GM18870 (cell line): ENCODE data around the gene ELF4.

Experiments used
- ATAC-seq: cut with Tn5 transposase; IDR thresholded peaks from one replicate; pipeline ENCODE4 v1.9.1; 2021; ENCODE audit warnings: moderate library complexity; ENCODE audit not compliant: unreplicated experiment

Gene ELF4

GRCh38 chrX:130053236-130053635 lies 57.1 kb downstream of the ELF4 start:
- no peak for ATAC-seq

DNA sequence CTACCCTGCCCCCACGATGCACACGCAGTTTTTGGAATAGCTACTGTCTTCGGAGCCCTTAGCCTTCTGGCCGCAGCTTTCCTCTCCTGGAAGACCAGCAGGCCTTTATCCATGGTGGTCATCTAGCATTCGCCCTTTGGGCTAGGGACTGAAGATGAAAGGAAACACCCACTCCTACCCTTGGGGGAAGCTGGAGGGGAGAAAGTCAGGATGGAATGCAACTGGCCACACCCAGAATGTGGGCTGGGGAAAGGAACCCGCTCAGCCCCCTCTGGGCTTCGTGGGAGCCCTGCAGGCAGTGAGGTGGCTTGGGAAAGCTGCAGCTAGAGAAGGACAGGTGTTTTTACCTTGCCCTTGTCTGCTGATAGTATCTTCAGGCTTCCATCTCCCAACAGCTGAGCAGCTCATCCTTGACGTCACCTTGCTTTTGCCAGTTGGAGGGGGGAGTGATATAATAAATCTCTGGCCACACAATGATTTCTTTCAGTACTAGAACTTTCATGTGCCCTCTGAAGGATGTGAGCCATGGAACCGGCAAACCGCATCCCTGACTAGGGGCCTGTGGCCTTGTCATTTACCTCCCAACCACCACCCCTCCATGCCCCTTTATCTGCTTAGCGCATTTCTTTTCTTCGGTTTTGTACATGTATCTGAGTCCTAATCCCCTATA lies 59.0 kb downstream of the ELF4 start:
- no peak for ATAC-seq

- no peak for ATAC-seq
These were observed 60.5 kb downstream of the ELF4 start for GRCh38 chrX:130049821-130050220.

DNA sequence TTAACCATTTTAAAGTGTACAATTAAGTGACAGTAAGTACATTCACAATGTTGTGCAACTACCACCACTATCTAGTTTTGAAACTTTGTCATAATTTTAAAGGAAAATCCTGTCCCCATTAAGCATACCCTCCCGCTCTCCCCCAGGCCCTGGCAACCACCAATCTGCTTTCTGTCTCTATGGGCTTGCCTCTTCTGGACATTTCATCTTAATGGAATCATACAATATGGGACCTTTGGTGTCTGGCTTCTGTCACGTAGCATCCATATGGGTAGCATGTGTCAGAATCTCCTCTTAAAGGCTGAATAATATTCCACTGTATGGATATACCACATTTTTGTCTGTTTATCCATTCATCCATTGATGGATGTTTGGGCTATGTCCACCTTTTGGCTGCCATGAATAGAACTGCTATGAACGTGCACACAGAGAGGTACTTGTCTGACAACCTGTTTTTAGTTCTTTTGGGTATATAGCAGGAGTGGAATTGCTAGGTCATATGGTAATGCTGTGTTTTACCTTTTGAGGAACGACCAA lies 61.5 kb downstream of the ELF4 start:
- ATAC-seq = no peak

GRCh38 chrX:130047416-130047815 lies 62.9 kb downstream of the ELF4 start:
- ATAC-seq = no peak

- no peak for ATAC-seq
These were observed 70.5 kb downstream of the ELF4 start for GRCh38 chrX:130039847-130040246.

- no peak for ATAC-seq
These were observed 76.1 kb downstream of the ELF4 start for GRCh38 chrX:130034178-130034577.

GRCh38 chrX:130032552-130032951 lies 77.7 kb downstream of the ELF4 start:
- no peak for ATAC-seq

DNA sequence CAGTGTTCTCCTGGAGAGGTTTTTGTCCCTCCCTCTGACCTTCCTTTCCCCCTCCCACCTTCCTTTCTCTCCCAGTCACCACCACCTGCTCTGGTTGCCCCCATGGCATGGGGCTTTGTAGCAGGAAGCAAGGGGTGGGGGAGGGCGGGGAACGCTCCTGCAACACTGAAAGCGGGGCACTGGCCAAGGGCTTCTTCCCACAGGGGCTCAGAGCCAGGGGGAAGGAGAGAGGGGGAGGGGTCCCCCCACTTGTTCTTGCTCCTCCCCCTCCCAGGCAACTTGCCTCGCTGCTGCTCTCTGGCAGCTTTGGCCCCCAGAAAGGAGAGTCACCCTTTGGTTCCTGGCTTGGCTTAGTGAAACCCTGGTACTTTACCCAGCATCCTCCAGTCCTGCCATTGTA lies 79.5 kb downstream of the ELF4 start:
- ATAC-seq = no peak

GRCh38 chrX:130028196-130028595 lies 82.1 kb downstream of the ELF4 start:
- no peak for ATAC-seq

DNA sequence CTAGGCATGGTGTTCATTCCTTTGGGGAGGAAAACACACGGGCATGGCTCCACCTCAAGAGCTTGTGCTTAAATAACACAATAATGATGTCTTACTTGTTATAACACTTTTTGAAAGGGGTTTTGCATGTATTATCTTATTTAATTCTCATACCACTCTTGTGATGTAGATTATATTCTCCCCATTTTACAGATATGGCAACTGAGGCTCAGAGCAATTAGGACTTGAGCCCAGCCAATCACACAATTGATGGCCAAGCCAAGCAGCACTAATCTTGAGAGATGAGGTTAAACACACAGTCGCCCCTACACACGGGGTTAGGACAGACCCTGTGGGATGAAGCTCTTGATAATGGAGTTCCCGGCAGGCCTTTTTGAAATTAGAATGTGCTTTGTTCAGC lies 82.7 kb downstream of the ELF4 start:
- ATAC-seq = no peak

- no peak for ATAC-seq
These were observed 85.0 kb downstream of the ELF4 start for GRCh38 chrX:130025256-130025655.

DNA sequence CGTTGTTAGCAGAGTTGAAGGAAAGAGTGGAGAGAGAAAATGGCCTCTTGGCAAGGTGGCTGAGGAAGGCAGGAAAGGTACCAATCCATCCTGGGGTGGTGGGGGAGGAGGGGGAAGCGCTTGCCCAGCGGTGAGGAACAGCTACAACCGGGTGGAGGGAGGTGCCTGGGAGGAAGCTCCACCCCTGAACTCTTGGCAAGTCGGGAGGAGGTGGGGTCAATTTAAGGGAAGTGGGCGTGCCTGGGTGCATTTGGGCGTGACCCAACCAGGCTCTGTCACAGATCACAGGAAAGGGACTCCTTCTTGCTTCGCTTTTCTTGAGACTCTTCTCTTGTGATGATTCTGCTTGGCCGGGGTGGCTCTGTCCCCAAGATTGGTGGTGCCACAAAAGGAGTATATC lies 86.2 kb downstream of the ELF4 start:
- ATAC-seq = peak; percentile 92

DNA sequence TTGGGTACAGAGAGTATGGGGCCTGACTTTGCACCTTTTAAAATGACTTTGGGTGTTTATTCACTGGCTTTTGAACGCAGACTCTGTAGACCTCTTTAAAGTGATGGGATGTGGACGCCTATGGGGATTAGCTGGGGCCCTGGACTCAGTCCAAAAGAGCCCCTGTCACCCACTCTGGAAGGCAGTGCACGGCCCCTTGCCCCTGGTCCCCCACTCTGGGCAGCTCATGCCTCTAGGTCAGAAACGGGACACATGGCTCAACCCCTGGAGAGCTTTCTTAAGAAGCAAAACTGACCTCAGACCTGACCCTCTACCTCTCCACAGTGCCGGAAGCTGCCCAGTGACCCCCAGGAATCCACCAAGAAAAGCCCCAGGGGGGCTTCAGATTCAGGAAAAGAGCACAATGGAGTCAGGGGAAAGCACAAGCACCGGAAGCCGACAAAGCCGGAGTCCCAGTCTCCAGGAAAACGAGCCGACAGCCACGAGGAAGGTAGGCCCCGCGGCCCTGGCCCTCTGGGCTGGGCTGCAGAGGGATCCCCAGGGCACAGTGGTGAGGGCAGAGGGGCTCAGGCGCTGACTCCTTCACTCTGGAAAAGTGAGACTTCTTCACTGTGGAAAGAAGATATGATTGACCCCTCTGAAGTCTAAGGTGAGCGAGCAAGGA lies 89.5 kb downstream of the ELF4 start:
- ATAC-seq = no peak

- no peak for ATAC-seq
These were observed 92.2 kb downstream of the ELF4 start for GRCh38 chrX:130018143-130018542.

GRCh38 chrX:130015181-130015580 lies 95.1 kb downstream of the ELF4 start:
- ATAC-seq = no peak
